GM19395 (cell line): ENCODE results near the gene CTDP1.
"Not testable (repeated sequence)": the region's sequence is repeated elsewhere in the genome, so short reads cannot be mapped to it uniquely, and the experiment has no call there.

Experiments
- ATAC-seq: cut with Tn5 transposase; IDR thresholded peaks from one replicate; pipeline ENCODE4 v1.9.1; 2021; ENCODE audit warnings: mild to moderate bottlenecking, moderate library complexity; ENCODE audit not compliant: unreplicated experiment

CTDP1 gene

DNA sequence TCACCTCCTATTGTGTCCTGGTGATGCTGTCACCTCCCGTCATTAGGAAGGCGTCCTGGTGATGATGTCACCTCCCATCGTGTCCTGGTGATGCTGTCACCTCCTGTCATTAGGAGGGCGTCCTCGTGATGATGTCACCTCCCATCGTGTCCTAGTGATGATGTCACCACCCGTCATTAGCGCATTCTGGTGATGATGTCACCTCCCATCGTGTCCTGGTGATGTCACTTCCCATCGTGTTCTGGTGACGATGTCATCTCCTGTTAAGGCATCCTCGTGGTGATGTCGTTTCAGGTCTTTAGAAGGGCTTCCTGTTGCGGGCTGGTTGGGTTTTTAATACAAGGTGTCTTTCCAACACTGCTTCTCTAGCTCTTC, 40.7 kb downstream of the CTDP1 start:
- ATAC-seq, result no peak

DNA sequence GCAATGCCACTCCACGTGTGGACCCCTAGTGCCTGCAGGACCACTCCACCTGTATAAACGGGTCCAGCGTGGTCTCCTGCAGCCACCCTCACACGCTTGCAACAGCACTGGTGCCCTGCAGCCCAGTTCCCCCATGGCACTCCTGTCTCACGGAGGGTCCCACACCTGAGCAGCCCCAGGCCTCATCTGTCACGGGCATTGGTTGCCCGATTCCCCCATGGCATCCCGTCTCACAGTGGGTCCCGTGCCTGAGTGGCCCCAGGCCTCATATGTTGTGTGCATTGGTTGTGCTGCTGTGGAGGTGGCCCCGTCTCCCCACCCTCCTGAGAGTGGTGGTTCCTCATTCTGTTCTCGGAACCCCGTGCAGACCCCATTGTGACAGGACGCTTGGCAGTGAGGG, 43.4 kb downstream of the CTDP1 start:
- ATAC-seq, result no peak

DNA sequence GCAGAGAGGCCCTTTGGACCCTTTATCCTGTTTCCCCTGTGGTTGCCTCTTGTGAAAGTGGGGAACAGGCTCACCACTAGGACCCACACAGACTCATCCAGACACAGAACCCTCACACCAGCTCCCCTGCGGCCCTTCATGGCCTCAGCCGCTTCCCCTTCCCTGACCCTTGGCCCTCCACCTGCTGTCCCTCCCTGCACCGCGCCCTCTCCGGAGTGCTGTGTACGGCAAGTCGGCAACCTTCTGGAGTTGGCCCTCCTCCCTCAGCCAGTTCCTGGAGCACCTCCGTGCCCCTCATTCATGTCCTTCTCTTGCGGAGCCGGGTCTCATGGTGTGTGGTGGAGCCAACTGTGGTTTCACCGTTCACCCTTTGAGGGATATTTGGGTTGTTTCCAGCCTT, 44.0 kb downstream of the CTDP1 start:
- no peak for ATAC-seq

DNA sequence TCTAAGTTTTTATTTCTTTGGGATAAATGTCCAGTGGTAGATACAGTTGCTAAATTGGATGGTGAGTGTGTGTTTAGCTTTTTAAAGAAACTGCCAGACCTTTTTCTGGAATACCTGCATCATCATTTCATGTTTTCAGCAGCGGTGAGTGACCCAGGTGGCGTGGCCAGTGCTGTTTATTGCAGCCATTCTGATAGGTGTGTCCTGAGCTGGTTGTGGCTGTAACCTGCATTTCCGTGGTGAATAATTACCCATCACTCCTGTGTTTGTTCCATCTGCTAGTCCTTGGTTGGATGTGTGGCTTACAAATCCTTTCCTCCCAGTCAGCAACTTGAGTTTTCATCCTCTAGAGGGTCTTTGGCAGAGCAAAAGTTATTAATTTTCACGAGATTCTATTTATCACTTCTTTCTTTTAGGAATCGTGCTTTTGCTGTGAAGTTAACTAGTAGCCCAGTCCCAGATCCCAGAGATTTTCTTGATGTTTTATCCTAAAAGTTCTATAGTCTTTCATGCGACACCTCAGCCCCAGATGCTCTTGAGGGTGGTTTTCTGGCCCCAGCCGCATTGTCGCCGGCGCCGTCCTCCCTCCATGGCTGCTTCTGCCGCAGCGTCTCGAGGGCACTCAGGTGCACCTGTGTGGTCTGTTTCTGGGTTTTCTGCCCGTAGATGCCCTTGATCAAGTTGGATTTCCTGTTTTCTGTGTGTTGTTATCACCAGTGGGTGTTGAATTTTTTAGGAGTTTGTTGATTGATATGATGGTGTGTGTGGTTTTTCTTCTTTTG, 44.9 kb downstream of the CTDP1 start:
- ATAC-seq, result no peak

DNA sequence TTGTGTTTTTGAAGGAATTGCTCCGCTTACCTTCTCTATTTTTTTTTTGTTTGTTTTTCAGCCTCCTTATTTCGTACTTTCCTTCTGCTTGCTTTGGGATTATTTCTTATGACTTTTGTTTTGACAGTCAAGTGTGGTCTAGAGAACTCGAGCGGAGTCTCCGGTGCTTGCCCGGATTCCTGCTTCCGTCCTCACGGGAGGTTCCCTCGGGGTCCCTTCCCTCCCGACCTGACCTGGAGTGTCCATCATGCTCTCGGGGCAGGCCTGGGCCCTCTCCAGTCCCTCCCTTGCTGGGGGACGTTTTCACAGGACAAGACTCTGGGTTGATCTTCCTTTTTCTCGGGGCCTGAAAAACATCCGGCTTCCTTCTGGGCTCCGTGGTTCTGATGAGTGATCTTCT, 45.9 kb downstream of the CTDP1 start:
- no peak for ATAC-seq

DNA sequence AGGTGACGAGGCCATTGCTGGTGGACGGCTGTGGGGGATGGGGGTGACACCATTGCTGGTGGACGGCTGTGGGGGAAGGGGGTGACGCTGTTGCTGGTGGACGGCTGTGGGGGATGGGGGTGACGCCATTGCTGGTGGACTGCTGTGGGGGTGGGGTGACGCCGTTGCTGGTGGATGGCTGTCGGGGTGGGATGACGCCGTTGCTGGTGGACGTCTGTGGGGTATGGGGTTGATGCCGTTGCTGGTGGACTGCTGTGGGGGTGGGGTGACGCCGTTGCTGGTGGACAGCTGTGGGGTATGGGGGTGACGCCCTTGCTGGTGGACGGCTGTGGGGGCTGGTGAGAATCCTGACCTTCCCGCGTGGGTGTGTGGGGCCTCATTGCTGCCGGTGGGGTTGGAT, 47.1 kb downstream of the CTDP1 start:
- no peak for ATAC-seq

DNA sequence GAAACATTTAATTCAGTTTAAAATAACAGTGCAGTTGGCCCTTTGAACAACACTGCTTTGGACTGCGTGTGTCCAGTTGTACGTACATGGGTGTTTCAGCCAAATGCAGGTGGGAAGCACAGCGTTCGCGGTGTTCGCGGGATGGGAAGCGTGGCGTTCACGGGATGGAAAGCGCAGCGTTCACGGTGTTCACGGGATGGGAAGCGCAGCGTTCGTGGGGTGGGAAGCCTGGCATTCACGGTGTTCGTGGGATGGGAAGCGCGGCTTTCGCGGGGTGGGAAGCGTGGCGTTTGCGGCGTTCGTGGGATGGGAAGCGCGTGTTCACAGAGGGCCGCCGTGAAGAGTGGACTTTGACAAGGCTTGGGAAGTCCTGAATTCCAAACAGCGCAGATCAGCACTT, 47.6 kb downstream of the CTDP1 start:
- no peak for ATAC-seq

DNA sequence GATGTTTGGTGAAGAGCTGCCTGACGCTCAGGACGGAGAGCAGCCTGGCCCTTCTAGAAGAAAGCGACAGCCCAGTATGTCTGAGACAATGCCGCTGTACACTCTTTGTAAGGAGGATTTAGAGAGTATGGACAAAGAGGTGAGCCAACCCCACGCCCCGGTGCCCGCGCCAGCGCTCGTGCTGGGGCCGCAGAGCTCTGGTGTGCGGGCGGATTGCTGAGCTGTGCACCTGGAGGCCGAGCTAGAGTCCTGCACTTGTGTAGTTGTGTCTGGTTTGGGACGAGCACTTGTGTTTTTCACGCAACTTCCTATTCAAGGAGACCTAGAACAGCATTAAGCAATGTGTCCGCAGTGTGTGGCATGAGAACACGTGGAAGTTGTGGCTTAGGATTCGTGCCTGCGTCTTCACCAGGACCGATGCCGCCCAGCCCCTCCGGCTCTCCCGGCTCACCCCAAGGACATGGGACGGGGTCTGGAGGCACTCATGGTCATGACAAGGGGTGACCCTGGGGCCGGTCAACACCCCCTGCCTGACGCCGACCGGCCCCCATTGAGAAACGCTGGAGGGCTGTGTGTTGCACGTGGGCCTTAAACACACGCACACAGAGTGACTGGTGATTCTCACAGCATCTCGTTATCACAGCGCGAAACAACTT, 49.5 kb downstream of the CTDP1 start:
- no peak for ATAC-seq

DNA sequence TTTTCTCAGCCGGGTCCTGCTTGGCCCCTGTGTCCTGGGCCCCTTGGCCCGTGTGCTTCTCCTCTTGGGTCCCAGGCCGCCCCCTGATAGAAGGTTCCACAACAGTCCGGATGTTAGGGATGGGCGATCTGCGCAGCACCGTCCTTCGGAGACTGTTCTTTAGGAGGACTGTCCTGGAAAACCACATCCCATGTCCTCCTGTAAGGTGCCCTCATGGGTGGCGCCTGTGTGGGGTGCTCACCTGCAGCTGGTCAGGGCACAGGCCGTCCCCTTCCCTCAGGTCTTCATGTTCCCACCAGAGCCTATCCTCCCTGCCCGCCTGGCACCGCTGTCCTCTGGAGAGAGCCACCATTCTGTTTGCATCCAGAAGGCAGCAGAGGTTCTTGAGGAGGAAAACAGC, 50.0 kb downstream of the CTDP1 start:
- ATAC-seq, result no peak

DNA sequence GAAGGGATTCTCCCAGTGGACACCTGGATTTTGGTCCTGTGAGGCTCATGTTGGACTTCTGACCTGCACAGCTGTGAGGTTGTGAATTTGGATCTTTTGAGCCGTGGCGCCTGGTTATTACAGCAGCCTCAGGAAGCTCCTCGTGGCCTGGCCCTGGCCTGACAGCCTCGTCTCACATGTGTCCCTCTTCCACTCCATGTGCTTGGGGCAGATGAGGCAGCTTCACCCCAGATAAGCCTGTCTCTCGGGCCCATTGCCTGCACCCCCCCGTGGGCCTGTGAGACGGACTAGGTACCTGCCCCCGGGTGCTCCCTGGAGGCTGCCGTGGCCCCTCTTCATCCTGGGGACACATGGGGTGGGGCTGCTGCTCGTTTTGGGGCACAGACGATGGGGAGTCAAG, 51.2 kb downstream of the CTDP1 start:
- ATAC-seq, result no peak

DNA sequence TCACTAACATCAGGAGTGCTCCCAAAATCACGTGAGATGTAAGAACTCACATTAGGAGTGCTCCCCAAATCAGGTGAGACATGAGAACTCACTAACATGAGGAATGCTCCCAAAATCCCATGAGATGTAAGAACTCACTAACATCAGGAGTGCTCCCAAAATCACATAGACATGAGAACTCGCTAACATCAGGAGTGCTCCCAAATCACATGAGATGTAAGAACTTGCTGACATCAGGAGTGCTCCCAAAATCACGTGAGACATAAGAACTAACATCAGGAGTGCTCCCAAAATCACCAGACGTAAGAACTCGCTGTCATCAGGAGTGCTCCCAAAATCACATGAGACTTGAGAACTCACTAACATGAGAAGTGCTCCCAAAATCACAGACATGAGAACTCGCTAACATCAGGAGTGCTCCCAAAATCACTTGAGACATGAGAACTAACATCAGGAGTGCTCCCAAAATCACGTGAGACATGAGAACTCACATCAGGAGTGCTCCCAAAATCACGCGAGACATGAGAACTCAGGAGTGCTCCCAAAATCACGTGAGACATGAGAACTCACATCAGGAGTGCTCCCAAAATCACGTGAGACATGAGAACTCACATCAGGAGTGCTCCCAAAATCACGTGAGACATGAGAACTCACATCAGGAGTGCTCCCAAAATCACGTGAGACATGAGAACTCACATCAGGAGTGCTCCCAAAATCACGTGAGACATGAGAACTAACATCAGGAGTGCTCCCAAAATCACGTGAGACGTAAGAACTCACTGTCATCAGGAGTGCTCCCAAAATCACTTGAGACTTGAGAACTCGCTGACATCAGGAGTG, 52.5 kb downstream of the CTDP1 start:
- ATAC-seq, result not testable (repeated sequence)

DNA sequence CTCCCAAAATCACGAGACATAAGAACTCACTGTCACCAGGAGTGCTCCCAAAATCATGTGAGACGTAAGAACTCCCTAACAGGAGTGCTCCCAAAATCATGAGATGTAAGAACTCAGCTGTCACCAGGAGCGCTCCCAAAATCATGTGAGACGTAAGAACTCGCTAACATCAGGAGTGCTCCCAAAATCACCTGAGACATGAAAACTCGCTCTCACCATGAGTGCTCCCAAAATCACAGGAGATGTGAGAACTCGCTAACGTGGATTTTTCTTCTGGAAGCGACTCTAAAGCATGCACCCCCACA, 53.1 kb downstream of the CTDP1 start:
- no peak for ATAC-seq

DNA sequence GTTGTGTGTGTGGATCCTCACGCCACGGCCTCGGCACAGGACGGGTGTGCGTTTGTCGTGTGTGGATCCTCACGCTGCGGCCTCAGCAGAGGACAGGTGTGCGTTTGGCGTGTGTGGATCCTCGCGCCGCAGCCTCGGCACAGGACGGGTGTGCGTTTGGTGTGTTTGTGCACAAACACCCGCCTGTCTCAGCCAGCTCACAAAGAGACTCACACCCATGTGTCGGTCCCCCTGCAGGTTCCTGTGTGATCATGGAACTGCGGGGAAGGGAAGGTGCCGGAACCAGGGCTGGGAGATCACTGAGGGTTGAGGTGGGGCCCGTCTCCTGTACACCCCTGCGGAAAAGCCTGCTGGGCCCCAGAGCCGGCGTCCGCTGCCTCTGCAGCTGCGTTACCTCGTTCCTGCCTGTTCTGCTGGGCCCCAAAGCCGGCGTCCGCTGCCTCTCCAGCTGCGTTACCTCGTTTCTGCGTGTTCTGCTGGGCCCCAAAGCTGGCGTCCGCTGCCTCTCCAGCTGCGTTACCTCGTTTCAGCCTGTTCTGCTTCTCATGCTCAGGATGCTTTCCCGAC, 53.6 kb downstream of the CTDP1 start:
- ATAC-seq, result no peak

DNA sequence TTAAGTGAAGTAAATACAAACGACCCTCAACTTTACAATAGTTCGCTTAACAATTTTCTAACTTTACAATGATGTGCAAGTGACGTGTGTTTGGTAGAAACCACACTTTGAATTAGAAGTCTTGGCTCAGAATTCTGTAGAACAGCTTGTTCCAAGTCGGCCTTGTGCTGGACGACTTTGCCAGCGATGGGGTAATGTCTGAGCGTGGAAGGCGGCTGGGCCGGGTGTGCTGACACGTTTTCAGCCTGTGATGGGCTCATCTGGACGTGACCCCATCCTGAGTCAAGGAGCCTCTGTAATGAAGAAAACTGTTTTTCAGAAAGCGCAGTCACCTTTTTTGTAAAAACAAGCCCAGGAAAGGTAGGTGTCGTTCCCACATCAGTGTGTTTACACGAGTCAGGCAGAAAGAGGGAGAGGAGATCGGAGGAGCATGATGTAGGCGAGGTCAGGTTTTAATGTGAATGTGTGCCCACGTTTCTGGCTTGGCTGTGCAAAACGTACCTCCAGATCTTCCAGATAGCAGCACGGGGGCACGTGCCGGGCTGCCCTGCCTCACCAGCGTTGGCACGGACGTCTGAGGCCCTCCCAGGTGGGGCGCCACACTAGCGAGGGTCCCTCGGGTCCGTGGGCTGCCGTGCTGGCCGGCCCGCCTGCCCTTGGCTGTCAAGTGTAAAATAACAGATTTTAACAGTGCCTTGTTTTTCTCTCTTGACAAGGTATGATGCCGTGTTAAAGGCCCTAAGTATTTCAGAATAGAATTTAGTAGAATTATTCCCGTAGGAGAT, 54.6 kb downstream of the CTDP1 start:
- ATAC-seq, result no peak

DNA sequence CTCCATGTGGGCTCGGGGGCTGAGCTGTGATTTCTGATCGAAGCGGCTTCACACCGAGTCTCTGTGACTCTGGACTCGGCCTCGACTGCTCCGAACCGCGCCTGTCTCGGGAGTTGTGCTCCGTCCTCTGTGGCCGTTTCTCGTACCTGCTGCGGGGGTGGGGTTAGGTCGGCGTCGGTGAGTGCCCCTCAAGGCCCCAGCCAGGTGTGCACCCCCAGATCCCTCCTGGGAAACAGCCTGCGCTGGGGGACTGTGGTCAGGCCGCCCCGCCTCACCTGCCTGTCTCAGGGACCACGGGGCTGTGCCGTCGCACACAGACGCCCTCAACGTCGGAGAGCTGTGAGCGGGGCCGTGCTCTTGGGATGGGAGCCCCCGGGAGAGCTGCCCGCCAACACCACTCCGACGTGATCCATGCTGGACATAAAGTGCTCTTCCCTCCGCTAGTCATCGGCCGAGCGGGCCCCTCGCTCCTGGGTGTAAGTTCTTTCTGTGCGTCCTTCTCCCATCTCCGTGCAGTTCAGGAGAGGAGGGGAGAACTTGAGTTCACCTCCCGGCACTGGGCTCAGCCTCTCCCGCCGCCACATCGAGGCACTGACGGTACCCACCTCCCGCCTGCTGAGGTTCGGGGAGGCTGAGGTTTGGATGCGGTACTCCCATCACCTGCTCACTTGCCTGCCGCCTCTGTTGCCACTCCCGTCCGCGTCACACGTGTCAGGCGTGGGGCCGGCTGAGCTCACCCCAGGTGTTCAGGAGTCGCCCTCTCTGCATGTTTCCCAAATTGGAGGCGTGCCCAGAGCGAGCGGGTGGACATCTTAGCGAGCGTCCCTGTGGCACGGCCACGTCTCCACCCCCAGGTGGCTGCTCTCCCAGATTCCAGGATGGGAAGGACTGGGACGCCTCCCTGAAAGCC, 55.7 kb downstream of the CTDP1 start:
- ATAC-seq, result no peak

DNA sequence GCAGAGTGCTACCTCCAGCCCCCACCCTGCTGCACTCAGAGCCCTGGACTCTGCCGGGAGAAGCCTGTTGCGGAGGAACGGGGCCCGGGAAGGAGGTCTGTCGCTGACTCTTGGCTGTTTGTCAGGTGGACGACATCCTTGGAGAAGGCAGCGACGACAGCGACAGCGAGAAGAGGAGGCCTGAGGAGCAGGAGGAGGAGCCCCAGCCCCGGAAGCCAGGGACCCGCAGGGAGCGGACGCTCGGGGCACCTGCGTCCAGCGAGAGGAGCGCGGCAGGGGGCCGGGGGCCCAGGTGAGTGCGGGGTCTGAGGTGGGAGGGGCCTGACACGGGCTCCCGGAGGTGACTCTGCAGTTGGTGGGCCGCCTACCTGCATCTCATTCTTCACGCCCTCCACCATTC, 56.6 kb downstream of the CTDP1 start:
- no peak for ATAC-seq

DNA sequence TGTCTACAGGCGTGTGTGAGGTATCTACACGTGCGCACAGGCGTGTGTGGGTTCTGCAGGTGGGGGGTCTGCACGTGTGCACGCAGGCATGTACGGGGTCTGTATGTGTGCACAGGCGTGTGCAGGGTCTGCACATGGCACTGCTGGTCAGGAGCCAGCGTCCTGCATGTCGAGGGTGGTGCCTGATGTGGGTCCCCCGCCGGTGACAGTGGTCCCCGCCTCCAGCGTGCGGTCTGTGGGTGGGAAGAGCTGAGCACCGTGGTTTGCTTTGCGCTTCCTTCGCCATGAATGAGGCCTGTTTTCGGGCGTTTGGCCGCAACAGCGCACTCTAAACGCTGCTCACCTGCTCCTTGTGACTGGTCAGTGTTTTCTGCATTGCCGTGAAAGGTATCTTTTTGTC, 57.2 kb downstream of the CTDP1 start:
- no peak for ATAC-seq

DNA sequence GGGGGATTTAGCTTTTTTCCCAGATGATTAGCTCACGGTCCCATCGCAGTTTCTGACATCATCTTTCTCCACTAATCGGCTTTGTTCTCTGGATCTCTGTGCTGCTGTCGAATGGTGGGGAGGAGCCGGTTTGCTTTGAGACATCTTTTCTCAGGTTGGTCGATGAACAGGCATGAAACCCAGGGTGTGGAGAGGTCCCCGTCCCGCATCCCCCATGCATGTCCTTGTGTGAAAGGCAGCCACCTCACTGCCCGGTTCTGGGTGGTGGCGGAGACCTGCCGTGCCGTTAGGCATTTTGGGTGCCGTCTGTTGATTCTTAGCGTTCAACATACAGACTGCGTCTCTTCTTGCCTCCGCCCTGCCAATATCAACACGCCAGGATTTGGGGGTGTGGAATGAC, 57.8 kb downstream of the CTDP1 start:
- ATAC-seq, result no peak

DNA sequence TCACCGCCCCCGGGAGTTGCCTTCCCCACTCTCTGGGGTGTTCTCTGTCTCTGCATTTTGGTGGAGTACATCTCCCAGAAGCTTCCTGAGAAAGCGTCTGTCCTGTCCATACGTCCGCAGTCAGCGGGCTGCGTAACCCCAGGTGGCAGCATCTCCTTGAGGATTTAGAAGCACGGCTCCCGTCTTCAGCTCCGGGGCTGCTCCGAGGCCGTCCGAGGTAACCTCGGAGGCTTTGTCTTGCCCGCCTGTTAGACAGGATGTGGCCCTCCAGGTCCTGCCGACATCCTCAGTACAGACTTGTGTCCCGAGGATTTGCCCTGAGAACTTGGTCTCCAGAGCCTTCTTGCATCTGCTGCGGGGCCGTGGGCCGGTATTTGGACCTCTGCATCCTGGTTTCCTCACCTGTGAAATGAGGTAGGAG, 58.4 kb downstream of the CTDP1 start:
- no peak for ATAC-seq
